Keratinocyte (primary cell): ENCODE data around the gene BARX2. TPM values are rescaled to one million over a fixed set of nuclear protein-coding genes. Genes with fewer than 3 reads are reported as not detected.

Experiments used
- DNase-seq: peaks from one replicate; pipeline ENCODE4 v3.0.0-alpha.2; 2011; ENCODE audit warnings: low read depth, missing footprints, low spot score
- FAIRE-seq: peaks from 2 replicates; lab custom pipeline; 2011; peaks lifted over from hg19 to GRCh38; lab: Jason Lieb, UNC
- H2AFZ ChIP-seq: 2 replicates; pipeline ENCODE4 v1.6.0; 2012; ENCODE audit warnings: low read length, control low read depth, inconsistent platforms; ENCODE audit not compliant: control insufficient read depth
- H3K27ac ChIP-seq: 2 replicates; pipeline ENCODE4 v1.5.1; 2011; ENCODE audit warnings: low read length; ENCODE audit not compliant: control insufficient read depth, insufficient read depth
- H3K27me3 ChIP-seq: 3 replicates; pipeline ENCODE4 v1.6.0; 2011; ENCODE audit warnings: low read length; ENCODE audit not compliant: control insufficient read depth, insufficient read depth; ENCODE audit errors: extremely low read depth
- H3K36me3 ChIP-seq, 2 experiments: 2 replicates in 1 of 2; 3 replicates in 1 of 2; pipeline ENCODE4 v1.5.1; 2011; ENCODE audit warnings: low read length in 2 of 2, mild to moderate bottlenecking in 1 of 2; ENCODE audit not compliant: control insufficient read depth in 2 of 2, insufficient read depth in 2 of 2; ENCODE audit errors: extremely low read depth in 1 of 2
- H3K4me1 ChIP-seq: 3 replicates; pipeline ENCODE4 v1.5.1; 2011; ENCODE audit warnings: low read length; ENCODE audit not compliant: control insufficient read depth, insufficient read depth; ENCODE audit errors: extremely low read depth
- H3K4me2 ChIP-seq: 3 replicates; pipeline ENCODE4 v1.6.0; 2011; ENCODE audit warnings: low read depth, low read length; ENCODE audit not compliant: control insufficient read depth, insufficient read depth; ENCODE audit errors: extremely low read depth
- H3K4me3 ChIP-seq, 3 experiments: fragments of 200-600 bp in 1 of 3; sonication (generic) in 1 of 3; 2 replicates in 2 of 3; 3 replicates in 1 of 3; pipeline ENCODE4 v1.5.1; 2011 to 2016; ENCODE audit warnings: low read length in 3 of 3, mild to moderate bottlenecking in 3 of 3, control low read depth in 2 of 3, inconsistent platforms in 1 of 3, low read depth in 1 of 3, mixed read lengths in 1 of 3, mixed run types in 1 of 3, moderate library complexity in 1 of 3; ENCODE audit not compliant: control insufficient read depth in 2 of 3, insufficient read depth in 2 of 3; ENCODE audit errors: extremely low read depth in 1 of 3
- H3K79me2 ChIP-seq: 2 replicates; pipeline ENCODE4 v1.6.0; 2012; ENCODE audit warnings: low read length; ENCODE audit not compliant: control insufficient read depth, insufficient read depth
- H3K9ac ChIP-seq: 3 replicates; pipeline ENCODE4 v1.6.0; 2011; ENCODE audit warnings: low read length; ENCODE audit not compliant: control insufficient read depth, insufficient read depth; ENCODE audit errors: extremely low read depth
- H3K9me1 ChIP-seq: 3 replicates; pipeline ENCODE4 v1.6.0; 2011; ENCODE audit warnings: low read length; ENCODE audit not compliant: control insufficient read depth, insufficient read depth; ENCODE audit errors: extremely low read depth
- H3K9me3 ChIP-seq: 2 replicates; pipeline ENCODE4 v1.5.1; 2012; ENCODE audit warnings: low read depth, low read length; ENCODE audit not compliant: control insufficient read depth
- H4K20me1 ChIP-seq: 3 replicates; pipeline ENCODE4 v1.6.0; 2011; ENCODE audit warnings: low read length; ENCODE audit not compliant: control insufficient read depth, insufficient read depth; ENCODE audit errors: extremely low read depth
- CTCF ChIP-seq, 3 experiments: IDR thresholded peaks in 1 of 3; conservative IDR thresholded peaks in 1 of 3; optimal IDR thresholded peaks in 1 of 3; 2 replicates in 2 of 3; 3 replicates in 1 of 3; pipeline versions ENCODE3 to v1.5.1; 2011; ENCODE audit warnings: low read length in 3 of 3, mild to moderate bottlenecking in 3 of 3, moderate library complexity in 2 of 3, control low read depth in 1 of 3, inconsistent platforms in 1 of 3; ENCODE audit not compliant: insufficient read depth in 2 of 3; ENCODE audit errors: extremely low read depth in 1 of 3
- EZH2 ChIP-seq: IDR thresholded peaks from one replicate; pipeline ENCODE4 v1.6.1; 2012; ENCODE audit warnings: inconsistent platforms, mild to moderate bottlenecking, low read length, moderate library complexity
- dilution Hi-C: fragments of 300-500 bp; cut with MboI; formaldehyde crosslinking; loops from one replicate; pipeline ENCODE4 v1.7.0; 2020; ENCODE audit warnings: low sequenced_read_pairs; ENCODE audit not compliant: extremely low pct_ligation_motif_present
- polyA plus RNA-seq, 5 experiments: library from polyadenylated mRNA; depleted of rRNA in 3 of 5; stranded (reverse) in 3 of 5; stranded (forward) in 1 of 5; unstranded in 1 of 5; fragments of >200 nt; gene quantifications; 1 replicate in 1 of 5; 2 replicates in 3 of 5; 3 replicates in 1 of 5; pipeline versions ENCODE4 v1.2.1 to v1.2.3, GENCODE V29; 2011 to 2012; ENCODE audit warnings: missing spikeins in 2 of 5, low read depth in 1 of 5, low replicate concordance in 1 of 5

Gene BARX2
- polyA plus RNA-seq, 1 donor (not counting 4 experiments of a cell fraction or from before 2014, with no cell fraction given), result 0.87 TPM

DNA sequence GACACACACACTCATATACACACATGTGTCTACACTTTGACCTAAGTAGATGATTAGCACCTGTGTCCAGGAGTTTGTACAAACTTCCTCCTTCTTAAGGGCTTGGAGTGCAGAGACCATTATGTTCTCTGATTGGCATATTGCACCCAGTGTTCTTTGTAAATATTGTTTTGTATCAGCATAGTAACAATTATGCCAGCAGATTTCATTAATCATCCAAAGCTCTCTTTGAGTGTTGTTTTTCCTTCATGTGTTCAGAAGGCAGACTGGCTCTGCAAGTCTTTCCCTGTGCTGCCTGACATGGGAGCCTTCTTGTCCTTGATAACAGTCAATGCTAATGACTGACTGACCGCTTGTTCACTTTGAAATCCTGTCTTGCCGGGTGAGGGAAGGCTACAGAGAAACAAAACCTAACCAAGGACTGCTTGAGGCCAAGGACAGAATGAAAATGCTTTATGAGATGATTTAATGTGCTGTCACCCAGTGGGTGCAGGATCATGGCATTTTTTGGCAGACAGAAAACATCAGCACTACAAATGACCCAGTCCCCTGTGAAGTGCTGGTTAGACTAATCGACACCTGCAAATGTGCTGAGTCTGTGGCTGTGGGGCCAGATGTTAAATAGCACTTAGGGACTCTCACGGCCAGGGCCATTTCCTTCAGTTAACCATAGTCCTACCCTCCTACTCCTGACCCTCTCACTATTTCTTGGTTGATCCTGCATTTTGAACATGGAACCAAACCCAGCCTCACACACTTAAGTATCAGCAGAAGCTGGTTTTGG, 6.6 kb upstream of the BARX2 start:
- Histone ChIP-seq H3K79me2 (no peaks in the 10 kb centered on the region), H3K27ac (no peak overlapping the region), H3K9me3 (no peaks in the 10 kb centered on the region), H3K36me3 (no peaks in the 10 kb centered on the region), H3K4me2 (no peak overlapping the region), H4K20me1 (no peaks in the 10 kb centered on the region), H2AFZ (no peak overlapping the region), H3K9ac (no peak overlapping the region), H3K4me3 (no peak overlapping the region), H3K4me1 (peaks cover 13% of the 10 kb centered on the region), H3K27me3 (peaks cover 71% of the 10 kb centered on the region), H3K9me1 (no peaks in the 10 kb centered on the region)
- dilution Hi-C loops, result loop anchor here (25.0 kb wide), 1 partner anchor 368 kb away; no protein-coding TSS in a partner anchor
- FAIRE-seq, result no peak
- DNase-seq, result no peak
- TF ChIP-seq EZH2 (no peak), CTCF (optimal IDR thresholded peaks at IDR 0.05 in 1 of 3, IDR thresholded peaks at IDR 0.05 in 1 of 3, conservative IDR thresholded peaks at IDR 0.05 in 1 of 3; ENCODE audit: extremely low read depth in 1 of 3, insufficient read depth in 2 of 3, low read length in 3 of 3) (no peak)

- no peak for FAIRE-seq
- Histone ChIP-seq H3K9me3 (no peaks in the 10 kb centered on the region), H4K20me1 (no peaks in the 10 kb centered on the region), H3K79me2 (no peaks in the 10 kb centered on the region), H3K36me3 (no peaks in the 10 kb centered on the region), H3K27ac (no peak overlapping the region), H3K4me1 (peaks cover 18% of the 10 kb centered on the region), H3K27me3 (peaks cover 85% of the 10 kb centered on the region), H3K9me1 (no peaks in the 10 kb centered on the region), H3K9ac (no peak overlapping the region), H2AFZ (no peak overlapping the region), H3K4me2 (no peak overlapping the region), H3K4me3 (no peak overlapping the region)
- no peak for DNase-seq
- dilution Hi-C loops, result loop anchor here (25.0 kb wide), 1 partner anchor 367 kb away; no protein-coding TSS in a partner anchor
- TF ChIP-seq CTCF (optimal IDR thresholded peaks at IDR 0.05 in 1 of 3, IDR thresholded peaks at IDR 0.05 in 1 of 3, conservative IDR thresholded peaks at IDR 0.05 in 1 of 3; ENCODE audit: extremely low read depth in 1 of 3, insufficient read depth in 2 of 3, low read length in 3 of 3) (no peak), EZH2 (no peak)
Measured at GRCh38 chr11:129370715-129371114, 4.9 kb upstream of the BARX2 start.
